K562 (cell line): ENCODE data around the gene CD46. TPM values are rescaled to one million over a fixed set of nuclear protein-coding genes. Genes with fewer than 3 reads are reported as not detected.

Experiments used
- ADNP ChIP-seq: fragments of 200-800 bp; sonication (Bioruptor generic); IDR thresholded peaks from 2 replicates; pipeline ENCODE4 v1.6.1; 2016; ENCODE audit warnings: missing genetic modification characterization, missing compliant biosample characterization
- DIDO1 ChIP-seq: fragments of 450-650 bp; IDR thresholded peaks from 2 replicates; pipeline ENCODE4 v1.6.1; 2016; ENCODE audit warnings: low read depth, missing biosample characterization, missing genetic modification characterization
- DMBX1 ChIP-seq: fragments of 250-450 bp; sonication (Bioruptor Pico); IDR thresholded peaks from 2 replicates; pipeline ENCODE4 v1.8.0; 2022; ENCODE audit warnings: inconsistent platforms, mild to moderate bottlenecking, moderate library complexity, borderline replicate concordance
- MTA1 ChIP-seq: fragments of 450-650 bp; IDR thresholded peaks from 2 replicates; pipeline ENCODE4 v1.6.1; 2017; ENCODE audit warnings: borderline replicate concordance
- NONO ChIP-seq, 2 experiments: fragments of 200-400 bp in 1 of 2; fragments of 450-650 bp in 1 of 2; formaldehyde crosslinking in 1 of 2; IDR thresholded peaks; 2 replicates each; pipeline ENCODE4 v1.6.1; 2017; ENCODE audit warnings: low read depth in 2 of 2, mild to moderate bottlenecking in 2 of 2, moderate library complexity in 2 of 2, low read length in 1 of 2
- PRPF4 ChIP-seq: fragments of 200-400 bp; formaldehyde crosslinking; IDR thresholded peaks from one replicate; pipeline ENCODE4 v1.6.1; 2017; ENCODE audit warnings: low read length, low read depth, mild to moderate bottlenecking; ENCODE audit not compliant: insufficient read depth, poor library complexity, severe bottlenecking
- SMAD3 ChIP-seq: fragments of 450-650 bp; formaldehyde crosslinking; conservative IDR thresholded peaks from 2 replicates; pipeline ENCODE4 v1.4.0; 2020; ENCODE audit warnings: mild to moderate bottlenecking
- SMARCE1 ChIP-seq: fragments of 450-650 bp; IDR thresholded peaks from 2 replicates; pipeline ENCODE4 v1.7.1; 2016; ENCODE audit warnings: mild to moderate bottlenecking
- TAL1 ChIP-seq: fragments of 450-650 bp; IDR thresholded peaks from 2 replicates; pipeline ENCODE4 v1.6.1; 2016; ENCODE audit warnings: mild to moderate bottlenecking
- TEAD1 ChIP-seq, 2 experiments: fragments of 450-650 bp in 1 of 2; sonication (generic) in 1 of 2; formaldehyde crosslinking; IDR thresholded peaks; 2 replicates each; pipeline versions ENCODE4 v1.4.0 to v1.8.0; 2020 to 2022; ENCODE audit warnings: mild to moderate bottlenecking in 2 of 2, missing genetic modification reagents in 1 of 2
- YY1 ChIP-seq, 3 experiments: IDR thresholded peaks; 2 replicates each; pipeline ENCODE4 v1.6.1; 2011; ENCODE audit warnings: low read length in 2 of 3, mild to moderate bottlenecking in 2 of 3, moderate library complexity in 2 of 3, borderline replicate concordance in 1 of 3, control low read depth in 1 of 3, low read depth in 1 of 3; ENCODE audit not compliant: insufficient read depth in 3 of 3, insufficient replicate concordance in 2 of 3, control insufficient read depth in 1 of 3, insufficient read length in 1 of 3; ENCODE audit errors: extremely low read depth in 1 of 3
- ZNF143 ChIP-seq: sonication (generic); formaldehyde crosslinking; IDR thresholded peaks from 2 replicates; pipeline ENCODE4 v1.9.0; 2022; ENCODE audit warnings: mild to moderate bottlenecking, missing genetic modification reagents
- polyA plus RNA-seq, 8 experiments: library from polyadenylated mRNA; depleted of rRNA in 4 of 8; stranded (reverse) in 5 of 8; unstranded in 3 of 8; fragments of >200 nt; fragmentation: Nextera tagmentation in 2 of 8; fragmentation: Illumina TruSeq in 1 of 8; extraction: Ambion mirVana in 2 of 8; extraction: Trizol in 1 of 8; gene quantifications; 2 replicates each; pipeline versions ENCODE4 v1.2.1 to v1.2.3, GENCODE V29; 2011 to 2014; ENCODE audit warnings: inconsistent platforms in 1 of 8, missing spikeins in 1 of 8
- total RNA-seq, 7 experiments: library from RNA; depleted of rRNA in 6 of 7; stranded (reverse); fragments of >200 nt in 6 of 7; fragmentation: Illumina TruSeq in 2 of 7; extraction: Trizol in 2 of 7; gene quantifications; 2 replicates each; pipeline versions ENCODE4 v1.2.1 to v1.2.3, GENCODE V29; 2011 to 2021; ENCODE audit warnings: low replicate concordance in 1 of 7
- TF ChIP-seq, protein P1 (sequence below): sonication (generic); formaldehyde crosslinking; IDR thresholded peaks from 2 replicates; pipeline ENCODE4 v1.8.1; 2023; ENCODE audit warnings: mild to moderate bottlenecking, missing genetic modification reagents
- TF ChIP-seq, protein P2 (sequence below): fragments of 200-800 bp; sonication (Bioruptor generic); IDR thresholded peaks from 2 replicates; pipeline ENCODE4 v1.6.1; 2017; ENCODE audit warnings: missing genetic modification characterization, missing compliant biosample characterization
- TF ChIP-seq, protein P3 (sequence below), 2 experiments: fragments of 450-650 bp; conservative IDR thresholded peaks; 2 replicates each; pipeline ENCODE4 v1.6.1; 2017; ENCODE audit warnings: mild to moderate bottlenecking in 2 of 2, moderate library complexity in 2 of 2
- TF ChIP-seq, protein P4 (sequence below): fragments of 450-650 bp; IDR thresholded peaks from 2 replicates; pipeline ENCODE4 v1.6.1; 2016; ENCODE audit warnings: antibody characterized with exemption
- TF ChIP-seq, protein P5 (sequence below), 2 experiments: fragments of 450-650 bp; IDR thresholded peaks; 2 replicates each; pipeline ENCODE4 v1.6.1; 2016

CD46 gene
- total and polyA plus RNA-seq, 9 of the 15 experiments (the other 6 are each of a cell fraction or from before 2014, with no cell fraction given): 87.9 to 374 (median 156) TPM

DNA sequence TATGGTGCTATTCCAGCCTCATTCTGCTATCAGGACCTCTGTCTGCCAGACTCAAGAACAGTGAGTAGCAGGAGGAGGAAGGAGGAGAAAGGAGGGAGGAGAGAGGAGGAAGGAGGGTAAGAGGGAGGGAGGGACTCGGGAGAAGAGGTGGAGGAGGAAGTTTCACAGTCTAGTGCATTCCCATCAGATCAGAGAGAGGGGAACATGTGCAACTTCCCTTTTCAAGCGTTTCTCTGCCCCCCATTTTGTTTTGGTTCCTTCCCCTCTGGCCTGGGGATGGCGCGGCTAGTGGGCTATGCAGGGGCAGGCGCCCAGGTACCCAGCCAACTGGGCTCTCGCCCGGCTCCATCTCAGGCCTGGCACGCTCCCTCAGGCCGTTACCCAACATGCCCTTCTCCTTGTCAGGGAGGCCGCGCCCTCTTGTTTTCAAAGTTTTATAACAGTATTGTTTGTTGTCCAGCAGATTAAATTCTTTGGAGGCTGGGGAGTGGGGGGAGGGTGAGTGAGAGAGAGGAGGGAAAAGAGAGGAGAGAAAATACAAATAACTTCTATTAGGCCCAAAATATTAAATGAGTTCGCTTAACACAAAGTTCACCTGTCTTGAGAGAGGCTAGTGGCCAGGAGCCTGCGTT lies 56.0 kb downstream of the CD46 start (continued):
- TF ChIP-seq YY1 (IDR thresholded peaks at IDR 0.05; ENCODE audit: borderline replicate concordance in 1 of 3, control insufficient read depth in 1 of 3, extremely low read depth in 1 of 3, insufficient read depth in 3 of 3, insufficient read length in 1 of 3, insufficient replicate concordance in 2 of 3, low read depth in 1 of 3, low read length in 2 of 3) (peak in 1 of 3 experiments; percentile 37), DMBX1 (CRISPR knock-in tag) (peak; percentile 82; the same call in 1 of the 2 replicates), ADNP (tag) (no peak), NONO (IDR thresholded peaks at IDR 0.05; ENCODE audit: low read depth in 2 of 2, low read length in 1 of 2) (peak in 1 of 2 experiments; percentile 63; a peak in 1 of 4 replicates), DIDO1 (tag) (no peak), TEAD1 (CRISPR knock-in tag; IDR thresholded peaks at IDR 0.05) (peak in 1 of 2 experiments; percentile 66; a peak in 2 of 4 replicates), SMARCE1 (peak; percentile 23; the same call in 1 of the 2 replicates), TAL1 (no peak), PRPF4 (no peak), ZNF143 (CRISPR knock-in tag) (0 out of 2 replicates have a peak, but pooled peaks have one; percentile 28), MTA1 (0 out of 2 replicates have a peak, but pooled peaks have one; percentile 53), SMAD3 (CRISPR knock-in tag) (0 out of 2 replicates have a peak, but pooled peaks have one; percentile 63)
- TF ChIP-seq, protein P1, sequence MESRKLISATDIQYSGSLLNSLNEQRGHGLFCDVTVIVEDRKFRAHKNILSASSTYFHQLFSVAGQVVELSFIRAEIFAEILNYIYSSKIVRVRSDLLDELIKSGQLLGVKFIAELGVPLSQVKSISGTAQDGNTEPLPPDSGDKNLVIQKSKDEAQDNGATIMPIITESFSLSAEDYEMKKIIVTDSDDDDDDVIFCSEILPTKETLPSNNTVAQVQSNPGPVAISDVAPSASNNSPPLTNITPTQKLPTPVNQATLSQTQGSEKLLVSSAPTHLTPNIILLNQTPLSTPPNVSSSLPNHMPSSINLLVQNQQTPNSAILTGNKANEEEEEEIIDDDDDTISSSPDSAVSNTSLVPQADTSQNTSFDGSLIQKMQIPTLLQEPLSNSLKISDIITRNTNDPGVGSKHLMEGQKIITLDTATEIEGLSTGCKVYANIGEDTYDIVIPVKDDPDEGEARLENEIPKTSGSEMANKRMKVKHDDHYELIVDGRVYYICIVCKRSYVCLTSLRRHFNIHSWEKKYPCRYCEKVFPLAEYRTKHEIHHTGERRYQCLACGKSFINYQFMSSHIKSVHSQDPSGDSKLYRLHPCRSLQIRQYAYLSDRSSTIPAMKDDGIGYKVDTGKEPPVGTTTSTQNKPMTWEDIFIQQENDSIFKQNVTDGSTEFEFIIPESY (CRISPR knock-in tag): peak; percentile 57; the same call in 1 of the 2 replicates
- TF ChIP-seq, protein P2, sequence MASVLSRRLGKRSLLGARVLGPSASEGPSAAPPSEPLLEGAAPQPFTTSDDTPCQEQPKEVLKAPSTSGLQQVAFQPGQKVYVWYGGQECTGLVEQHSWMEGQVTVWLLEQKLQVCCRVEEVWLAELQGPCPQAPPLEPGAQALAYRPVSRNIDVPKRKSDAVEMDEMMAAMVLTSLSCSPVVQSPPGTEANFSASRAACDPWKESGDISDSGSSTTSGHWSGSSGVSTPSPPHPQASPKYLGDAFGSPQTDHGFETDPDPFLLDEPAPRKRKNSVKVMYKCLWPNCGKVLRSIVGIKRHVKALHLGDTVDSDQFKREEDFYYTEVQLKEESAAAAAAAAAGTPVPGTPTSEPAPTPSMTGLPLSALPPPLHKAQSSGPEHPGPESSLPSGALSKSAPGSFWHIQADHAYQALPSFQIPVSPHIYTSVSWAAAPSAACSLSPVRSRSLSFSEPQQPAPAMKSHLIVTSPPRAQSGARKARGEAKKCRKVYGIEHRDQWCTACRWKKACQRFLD (CRISPR knock-in tag): peak; percentile 86
- TF ChIP-seq, protein P3, sequence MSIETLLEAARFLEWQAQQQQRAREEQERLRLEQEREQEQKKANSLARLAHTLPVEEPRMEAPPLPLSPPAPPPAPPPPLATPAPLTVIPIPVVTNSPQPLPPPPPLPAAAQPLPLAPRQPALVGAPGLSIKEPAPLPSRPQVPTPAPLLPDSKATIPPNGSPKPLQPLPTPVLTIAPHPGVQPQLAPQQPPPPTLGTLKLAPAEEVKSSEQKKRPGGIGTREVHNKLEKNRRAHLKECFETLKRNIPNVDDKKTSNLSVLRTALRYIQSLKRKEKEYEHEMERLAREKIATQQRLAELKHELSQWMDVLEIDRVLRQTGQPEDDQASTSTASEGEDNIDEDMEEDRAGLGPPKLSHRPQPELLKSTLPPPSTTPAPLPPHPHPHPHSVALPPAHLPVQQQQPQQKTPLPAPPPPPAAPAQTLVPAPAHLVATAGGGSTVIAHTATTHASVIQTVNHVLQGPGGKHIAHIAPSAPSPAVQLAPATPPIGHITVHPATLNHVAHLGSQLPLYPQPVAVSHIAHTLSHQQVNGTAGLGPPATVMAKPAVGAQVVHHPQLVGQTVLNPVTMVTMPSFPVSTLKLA (conservative IDR thresholded peaks at IDR 0.05): 0 out of 4 replicates have a peak, but pooled peaks of 1 of the 2 experiments have one; percentile 14
- TF ChIP-seq, protein P4, sequence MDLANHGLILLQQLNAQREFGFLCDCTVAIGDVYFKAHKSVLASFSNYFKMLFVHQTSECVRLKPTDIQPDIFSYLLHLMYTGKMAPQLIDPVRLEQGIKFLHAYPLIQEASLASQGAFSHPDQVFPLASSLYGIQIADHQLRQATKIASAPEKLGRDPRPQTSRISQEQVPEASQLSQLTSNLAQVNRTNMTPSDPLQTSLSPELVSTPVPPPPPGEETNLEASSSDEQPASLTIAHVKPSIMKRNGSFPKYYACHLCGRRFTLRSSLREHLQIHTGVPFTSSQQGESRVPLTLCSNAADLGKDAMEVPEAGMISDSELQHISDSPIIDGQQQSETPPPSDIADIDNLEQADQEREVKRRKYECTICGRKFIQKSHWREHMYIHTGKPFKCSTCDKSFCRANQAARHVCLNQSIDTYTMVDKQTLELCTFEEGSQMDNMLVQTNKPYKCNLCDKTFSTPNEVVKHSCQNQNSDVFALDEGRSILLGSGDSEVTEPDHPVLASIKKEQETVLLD: no peak
- TF ChIP-seq, protein P5, sequence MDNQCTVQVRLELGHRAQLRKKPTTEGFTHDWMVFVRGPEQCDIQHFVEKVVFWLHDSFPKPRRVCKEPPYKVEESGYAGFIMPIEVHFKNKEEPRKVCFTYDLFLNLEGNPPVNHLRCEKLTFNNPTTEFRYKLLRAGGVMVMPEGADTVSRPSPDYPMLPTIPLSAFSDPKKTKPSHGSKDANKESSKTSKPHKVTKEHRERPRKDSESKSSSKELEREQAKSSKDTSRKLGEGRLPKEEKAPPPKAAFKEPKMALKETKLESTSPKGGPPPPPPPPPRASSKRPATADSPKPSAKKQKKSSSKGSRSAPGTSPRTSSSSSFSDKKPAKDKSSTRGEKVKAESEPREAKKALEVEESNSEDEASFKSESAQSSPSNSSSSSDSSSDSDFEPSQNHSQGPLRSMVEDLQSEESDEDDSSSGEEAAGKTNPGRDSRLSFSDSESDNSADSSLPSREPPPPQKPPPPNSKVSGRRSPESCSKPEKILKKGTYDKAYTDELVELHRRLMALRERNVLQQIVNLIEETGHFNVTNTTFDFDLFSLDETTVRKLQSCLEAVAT (IDR thresholded peaks at IDR 0.05): peak; percentile 20 to 40; a peak in 2 of 4 replicates
